ENCODE data around the gene RNF220.

RNF220 gene

GRCh38 chr1:44695671-44696070 lies 290.6 kb downstream of the RNF220 start:
- H3K4me2 ChIP-seq (ENCODE audit: low read depth, low read length, poor library complexity, severe bottlenecking): no peak overlapping the region
- H3K4me3 ChIP-seq (ENCODE audit: low read length, poor library complexity, severe bottlenecking): no peak overlapping the region
- no peaks in the 10 kb centered on the region for H3K9me2 ChIP-seq (replicated peaks; ENCODE audit: low read depth, low read length)
- no peaks in the 10 kb centered on the region for H3F3A ChIP-seq (ENCODE audit: low read depth)
- H3K9me3 ChIP-seq (ENCODE audit: insufficient read depth, low read depth, low read length): no peaks in the 10 kb centered on the region
- no peaks in the 10 kb centered on the region for H3K27me3 ChIP-seq (ENCODE audit: insufficient read depth, low read length, poor library complexity, severe bottlenecking)
- H3K79me2 ChIP-seq (ENCODE audit: insufficient read depth, low read length): no peaks in the 10 kb centered on the region
- H3K4me1 ChIP-seq (ENCODE audit: insufficient read depth, low read length, poor library complexity, severe bottlenecking): peaks cover 6% of the 10 kb centered on the region
- no peak for TF ChIP-seq EZH2phosphoT487 (IDR thresholded peaks at IDR 0.05; ENCODE audit: borderline replicate concordance)
- TF ChIP-seq, protein P1, sequence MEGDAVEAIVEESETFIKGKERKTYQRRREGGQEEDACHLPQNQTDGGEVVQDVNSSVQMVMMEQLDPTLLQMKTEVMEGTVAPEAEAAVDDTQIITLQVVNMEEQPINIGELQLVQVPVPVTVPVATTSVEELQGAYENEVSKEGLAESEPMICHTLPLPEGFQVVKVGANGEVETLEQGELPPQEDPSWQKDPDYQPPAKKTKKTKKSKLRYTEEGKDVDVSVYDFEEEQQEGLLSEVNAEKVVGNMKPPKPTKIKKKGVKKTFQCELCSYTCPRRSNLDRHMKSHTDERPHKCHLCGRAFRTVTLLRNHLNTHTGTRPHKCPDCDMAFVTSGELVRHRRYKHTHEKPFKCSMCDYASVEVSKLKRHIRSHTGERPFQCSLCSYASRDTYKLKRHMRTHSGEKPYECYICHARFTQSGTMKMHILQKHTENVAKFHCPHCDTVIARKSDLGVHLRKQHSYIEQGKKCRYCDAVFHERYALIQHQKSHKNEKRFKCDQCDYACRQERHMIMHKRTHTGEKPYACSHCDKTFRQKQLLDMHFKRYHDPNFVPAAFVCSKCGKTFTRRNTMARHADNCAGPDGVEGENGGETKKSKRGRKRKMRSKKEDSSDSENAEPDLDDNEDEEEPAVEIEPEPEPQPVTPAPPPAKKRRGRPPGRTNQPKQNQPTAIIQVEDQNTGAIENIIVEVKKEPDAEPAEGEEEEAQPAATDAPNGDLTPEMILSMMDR (conservative IDR thresholded peaks at IDR 0.05; ENCODE audit: low read length): no peak
- H3K9ac ChIP-seq (ENCODE audit: low read depth, low read length, poor library complexity, severe bottlenecking): no peak overlapping the region
- H3K36me3 ChIP-seq (ENCODE audit: insufficient read depth, low read length): no peaks in the 10 kb centered on the region
- no peak overlapping the region for H2AFZ ChIP-seq (ENCODE audit: low read length)
- H4K20me1 ChIP-seq (ENCODE audit: insufficient read depth, low read length, poor library complexity, severe bottlenecking): no peaks in the 10 kb centered on the region

- H3K9ac ChIP-seq (ENCODE audit: low read depth, low read length, poor library complexity, severe bottlenecking): no peak overlapping the region
- no peak overlapping the region for H3K4me3 ChIP-seq (ENCODE audit: low read length, poor library complexity, severe bottlenecking)
- H4K20me1 ChIP-seq (ENCODE audit: insufficient read depth, low read length, poor library complexity, severe bottlenecking): no peaks in the 10 kb centered on the region
- H3F3A ChIP-seq (ENCODE audit: low read depth): no peaks in the 10 kb centered on the region
- no peaks in the 10 kb centered on the region for H3K9me2 ChIP-seq (replicated peaks; ENCODE audit: low read depth, low read length)
- TF ChIP-seq, protein P1 (conservative IDR thresholded peaks at IDR 0.05; ENCODE audit: low read length): no peak
- no peak for TF ChIP-seq EZH2phosphoT487 (IDR thresholded peaks at IDR 0.05; ENCODE audit: borderline replicate concordance)
- no peaks in the 10 kb centered on the region for H3K9me3 ChIP-seq (ENCODE audit: insufficient read depth, low read depth, low read length)
- peak overlapping the region; percentile 78; the same call in 1 of the 2 replicates for H2AFZ ChIP-seq (ENCODE audit: low read length)
- H3K79me2 ChIP-seq (ENCODE audit: insufficient read depth, low read length): no peaks in the 10 kb centered on the region
- no peaks in the 10 kb centered on the region for H3K27me3 ChIP-seq (ENCODE audit: insufficient read depth, low read length, poor library complexity, severe bottlenecking)
- peaks cover 6% of the 10 kb centered on the region for H3K4me1 ChIP-seq (ENCODE audit: insufficient read depth, low read length, poor library complexity, severe bottlenecking)
- no peak overlapping the region for H3K4me2 ChIP-seq (ENCODE audit: low read depth, low read length, poor library complexity, severe bottlenecking)
- no peaks in the 10 kb centered on the region for H3K36me3 ChIP-seq (ENCODE audit: insufficient read depth, low read length)
These were observed 291.0 kb downstream of the RNF220 start for GRCh38 chr1:44696101-44696500.

DNA sequence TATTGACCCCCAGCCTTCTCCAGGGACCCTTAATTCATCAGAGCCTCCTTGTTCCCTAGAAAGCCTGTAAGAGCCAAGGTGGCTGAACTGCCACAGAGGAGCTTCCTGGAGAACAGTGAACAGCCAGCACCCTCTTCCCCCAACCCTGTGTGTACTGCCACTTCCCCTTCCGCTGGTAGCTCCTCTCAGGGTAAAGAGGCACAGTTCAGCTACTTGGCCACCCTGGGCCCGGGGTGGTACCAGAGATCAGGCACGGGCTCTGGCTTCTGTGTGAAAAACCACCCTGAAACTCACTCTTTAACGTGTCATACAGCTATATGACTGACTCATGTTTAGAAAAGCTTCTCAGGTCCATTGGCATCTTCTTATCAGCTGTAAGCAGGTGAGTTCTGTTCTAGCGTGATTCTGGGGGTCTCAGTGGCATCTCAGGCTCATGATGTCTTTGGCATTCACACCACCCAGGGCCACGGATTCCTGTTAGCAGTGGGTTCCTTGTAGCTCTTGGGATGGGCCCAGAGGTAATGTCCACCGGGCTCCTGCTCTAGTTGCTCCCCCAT lies 291.8 kb downstream of the RNF220 start:
- H3K4me2 ChIP-seq (ENCODE audit: low read depth, low read length, poor library complexity, severe bottlenecking): no peak overlapping the region

More for the DNA sequence above, 291.8 kb downstream of the RNF220 start:
- Histone ChIP-seq H3K27me3 (ENCODE audit: insufficient read depth, low read length, poor library complexity, severe bottlenecking) (no peaks in the 10 kb centered on the region), H3K9me3 (ENCODE audit: insufficient read depth, low read depth, low read length) (no peaks in the 10 kb centered on the region), H3K9me2 (replicated peaks; ENCODE audit: low read depth, low read length) (no peaks in the 10 kb centered on the region), H3K4me1 (ENCODE audit: insufficient read depth, low read length, poor library complexity, severe bottlenecking) (peaks cover 6% of the 10 kb centered on the region), H3F3A (ENCODE audit: low read depth) (no peaks in the 10 kb centered on the region), H4K20me1 (ENCODE audit: insufficient read depth, low read length, poor library complexity, severe bottlenecking) (no peaks in the 10 kb centered on the region), H3K36me3 (ENCODE audit: insufficient read depth, low read length) (no peaks in the 10 kb centered on the region), H3K79me2 (ENCODE audit: insufficient read depth, low read length) (no peaks in the 10 kb centered on the region), H2AFZ (ENCODE audit: low read length) (peak overlapping the region; percentile 78), H3K9ac (ENCODE audit: low read depth, low read length, poor library complexity, severe bottlenecking) (no peak overlapping the region), H3K4me3 (ENCODE audit: low read length, poor library complexity, severe bottlenecking) (no peak overlapping the region)
- TF ChIP-seq, protein P1 (conservative IDR thresholded peaks at IDR 0.05; ENCODE audit: low read length): no peak
- TF ChIP-seq EZH2phosphoT487 (IDR thresholded peaks at IDR 0.05; ENCODE audit: borderline replicate concordance): no peak
